Erythroblast (primary cell): ENCODE results near the gene THSD4.

Source experiments
- GATA1 ChIP-seq: IDR thresholded peaks from 2 replicates; pipeline ENCODE4 v1.6.1; 2011; ENCODE audit warnings: low read depth, mild to moderate bottlenecking, control low read depth, low read length, moderate library complexity
- POLR2A ChIP-seq: IDR thresholded peaks from 2 replicates; pipeline ENCODE4 v1.6.1; 2011; ENCODE audit warnings: mild to moderate bottlenecking, low read length

DNA sequence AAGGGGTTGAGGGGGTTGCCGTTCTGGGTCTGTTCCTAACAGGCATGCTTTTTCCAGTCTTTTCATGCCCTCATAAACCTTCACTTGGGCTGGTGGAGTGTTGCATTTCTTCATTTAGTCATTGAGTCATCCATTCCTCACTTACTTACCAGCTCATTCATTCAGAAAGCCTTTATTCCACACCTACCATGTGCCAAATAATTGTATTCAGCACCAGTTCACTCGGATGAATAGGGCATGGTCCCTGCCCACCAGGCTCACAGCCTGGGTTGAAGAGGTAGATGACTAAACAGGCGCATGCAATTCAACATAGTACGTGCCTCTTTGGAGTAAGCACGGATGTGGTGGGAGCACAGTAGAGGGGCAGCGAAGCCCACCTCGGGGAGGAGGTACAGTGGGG is 35.1 kb upstream of the THSD4 start:
- TF ChIP-seq POLR2A (no peak), GATA1 (no peak)
